OCI-LY7 (cell line): ENCODE measurements around the gene ADCK2. TPM values are rescaled to one million over a fixed set of nuclear protein-coding genes. Genes with fewer than 3 reads are reported as not detected.

Experiments
- BruUV-seq: library from RNA; stranded (reverse); fragments of 400-500 nt; replicated peaks from 2 replicates; lab custom pipeline; 2021; lab: Mats Ljungman, UMichigan
- CTCF ChIA-PET: fragments of 300-600 bp; sonication (Branson Sonifier 250); formaldehyde crosslinking; loops from one replicate; lab custom pipeline; 2022; ENCODE audit warnings: antibody characterized with exemption; ENCODE audit not compliant: unreplicated experiment; lab: Charles Lee
- POLR2A ChIA-PET: fragments of 300-600 bp; sonication (Branson Sonifier 250); formaldehyde crosslinking; loops from one replicate; lab custom pipeline; 2022; ENCODE audit warnings: antibody characterized with exemption; lab: Charles Lee
- DNase-seq: peaks from one replicate; pipeline ENCODE4 v3.0.0-alpha.2; 2015; ENCODE audit warnings: low spot score
- H2AFZ ChIP-seq: fragments of 200-600 bp; sonication (generic), shearing (Covaris generic); 2 replicates; pipeline ENCODE4 v1.6.1; 2014; ENCODE audit warnings: mild to moderate bottlenecking, antibody characterized with exemption, low read length, moderate library complexity
- H3K27ac ChIP-seq: fragments of 200-600 bp; sonication (generic); 2 replicates; pipeline ENCODE4 v1.5.1; 2014; ENCODE audit warnings: mixed run types, low read depth, mild to moderate bottlenecking, moderate library complexity, low read length, inconsistent platforms; ENCODE audit not compliant: poor library complexity, severe bottlenecking
- H3K36me3 ChIP-seq: fragments of 200-600 bp; sonication (generic); 2 replicates; pipeline ENCODE4 v1.6.1; 2014; ENCODE audit warnings: mild to moderate bottlenecking, antibody characterized with exemption, low read length, moderate library complexity, mixed read lengths; ENCODE audit not compliant: insufficient read depth
- H3K4me1 ChIP-seq: fragments of 200-600 bp; sonication (generic); 2 replicates; pipeline ENCODE4 v1.5.1; 2014; ENCODE audit warnings: mild to moderate bottlenecking, low read length; ENCODE audit not compliant: insufficient read depth, poor library complexity, severe bottlenecking
- H3K4me2 ChIP-seq: fragments of 200-600 bp; sonication (generic); 2 replicates; pipeline ENCODE4 v1.6.1; 2014; ENCODE audit warnings: mild to moderate bottlenecking, low read length
- H3K4me3 ChIP-seq: fragments of 200-600 bp; sonication (generic); 2 replicates; pipeline ENCODE4 v1.5.1; 2014; ENCODE audit warnings: mild to moderate bottlenecking, low read depth, low read length; ENCODE audit not compliant: poor library complexity, severe bottlenecking
- H3K79me2 ChIP-seq: fragments of 200-600 bp; sonication (generic); 2 replicates; pipeline ENCODE4 v1.6.1; 2016; ENCODE audit warnings: low read depth, mild to moderate bottlenecking, low read length, moderate library complexity, mixed read lengths; ENCODE audit not compliant: insufficient read depth
- H3K9me2 ChIP-seq: fragments of 200-600 bp; sonication (generic); 2 replicates; pipeline ENCODE4 v1.6.1; 2016; ENCODE audit warnings: mild to moderate bottlenecking, low read length, mixed read lengths; ENCODE audit not compliant: insufficient read depth
- H3K9me3 ChIP-seq: fragments of 200-600 bp; sonication (generic); 2 replicates; pipeline ENCODE4 v1.6.1; 2014; ENCODE audit warnings: mild to moderate bottlenecking, mixed run types, low read length, mixed read lengths
- H4K20me1 ChIP-seq: fragments of 200-600 bp; sonication (generic); 2 replicates; pipeline ENCODE4 v1.6.1; 2014; ENCODE audit warnings: mild to moderate bottlenecking, antibody characterized with exemption, low read length, moderate library complexity, mixed read lengths; ENCODE audit not compliant: insufficient read depth
- EZH2phosphoT487 ChIP-seq: fragments of 200-600 bp; sonication (generic); IDR thresholded peaks from 2 replicates; pipeline ENCODE4 v1.6.1; 2018; ENCODE audit warnings: low read depth, borderline replicate concordance, mild to moderate bottlenecking, mixed run types, antibody characterized with exemption, low read length, moderate library complexity, mixed read lengths
- intact Hi-C: fragments of 100-400 bp; cut with micrococcal nuclease; formaldehyde crosslinking; loops from one replicate; pipeline ENCODE4 v1.10.0; 2022; ENCODE audit not compliant: unreplicated experiment
- total RNA-seq, 2 experiments: library from RNA; depleted of rRNA in 1 of 2; stranded (reverse); fragments of >200 nt in 1 of 2; shearing (Covaris generic) in 1 of 2; gene quantifications; 2 replicates each; pipeline ENCODE4 v1.2.3, GENCODE V29; 2014 to 2022
- TF ChIP-seq, protein P1 (sequence below): fragments of 200-600 bp; sonication (generic); conservative IDR thresholded peaks from 2 replicates; pipeline ENCODE4 v1.5.1; 2014; ENCODE audit warnings: mild to moderate bottlenecking, antibody characterized with exemption, low read length, moderate library complexity, mixed read lengths

Gene ADCK2
- total RNA-seq, 2 experiments from 2014 or later = 45.8 to 60.2 TPM

DNA sequence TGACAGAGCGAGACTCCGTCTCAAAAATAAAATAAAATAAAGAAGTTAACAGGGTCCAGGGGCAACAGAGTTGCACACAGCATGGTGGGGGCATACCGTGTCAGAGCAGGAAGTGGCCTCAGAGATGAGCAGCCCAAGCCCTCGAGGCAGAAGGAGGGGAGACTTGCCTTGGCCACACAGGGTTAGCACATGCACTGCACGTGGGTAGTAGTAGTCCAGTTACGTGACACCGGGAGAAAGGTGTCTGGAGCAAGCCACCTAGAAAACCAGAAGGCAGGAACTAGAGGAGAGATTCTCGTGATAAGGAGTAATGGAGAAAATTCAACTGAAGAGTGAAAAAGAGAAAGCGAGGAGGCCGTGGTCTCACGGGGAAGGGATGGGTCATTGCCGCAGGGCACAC is 22.4 kb upstream of the ADCK2 start:
- Histone ChIP-seq H3K27ac (no peak overlapping the region), H3K79me2 (no peaks in the 10 kb centered on the region), H3K4me1 (peaks cover 9% of the 10 kb centered on the region), H3K4me3 (no peak overlapping the region), H3K9me2 (no peaks in the 10 kb centered on the region), H3K9me3 (no peaks in the 10 kb centered on the region), H3K36me3 (no peaks in the 10 kb centered on the region), H4K20me1 (no peaks in the 10 kb centered on the region), H3K4me2 (no peak overlapping the region), H2AFZ (no peak overlapping the region)
- DNase-seq = no peak
- no TSS peak for BruUV-seq
- ChIA-PET CTCF (no interaction called here), POLR2A (interaction anchor here (0.6 kb wide), 1 partner anchor 35 kb away, joined by 3 read pairs; no protein-coding TSS in a partner anchor)
- TF ChIP-seq, protein P1, sequence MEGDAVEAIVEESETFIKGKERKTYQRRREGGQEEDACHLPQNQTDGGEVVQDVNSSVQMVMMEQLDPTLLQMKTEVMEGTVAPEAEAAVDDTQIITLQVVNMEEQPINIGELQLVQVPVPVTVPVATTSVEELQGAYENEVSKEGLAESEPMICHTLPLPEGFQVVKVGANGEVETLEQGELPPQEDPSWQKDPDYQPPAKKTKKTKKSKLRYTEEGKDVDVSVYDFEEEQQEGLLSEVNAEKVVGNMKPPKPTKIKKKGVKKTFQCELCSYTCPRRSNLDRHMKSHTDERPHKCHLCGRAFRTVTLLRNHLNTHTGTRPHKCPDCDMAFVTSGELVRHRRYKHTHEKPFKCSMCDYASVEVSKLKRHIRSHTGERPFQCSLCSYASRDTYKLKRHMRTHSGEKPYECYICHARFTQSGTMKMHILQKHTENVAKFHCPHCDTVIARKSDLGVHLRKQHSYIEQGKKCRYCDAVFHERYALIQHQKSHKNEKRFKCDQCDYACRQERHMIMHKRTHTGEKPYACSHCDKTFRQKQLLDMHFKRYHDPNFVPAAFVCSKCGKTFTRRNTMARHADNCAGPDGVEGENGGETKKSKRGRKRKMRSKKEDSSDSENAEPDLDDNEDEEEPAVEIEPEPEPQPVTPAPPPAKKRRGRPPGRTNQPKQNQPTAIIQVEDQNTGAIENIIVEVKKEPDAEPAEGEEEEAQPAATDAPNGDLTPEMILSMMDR = no peak
- TF ChIP-seq EZH2phosphoT487 = no peak
- intact Hi-C loops = no loop called here

DNA sequence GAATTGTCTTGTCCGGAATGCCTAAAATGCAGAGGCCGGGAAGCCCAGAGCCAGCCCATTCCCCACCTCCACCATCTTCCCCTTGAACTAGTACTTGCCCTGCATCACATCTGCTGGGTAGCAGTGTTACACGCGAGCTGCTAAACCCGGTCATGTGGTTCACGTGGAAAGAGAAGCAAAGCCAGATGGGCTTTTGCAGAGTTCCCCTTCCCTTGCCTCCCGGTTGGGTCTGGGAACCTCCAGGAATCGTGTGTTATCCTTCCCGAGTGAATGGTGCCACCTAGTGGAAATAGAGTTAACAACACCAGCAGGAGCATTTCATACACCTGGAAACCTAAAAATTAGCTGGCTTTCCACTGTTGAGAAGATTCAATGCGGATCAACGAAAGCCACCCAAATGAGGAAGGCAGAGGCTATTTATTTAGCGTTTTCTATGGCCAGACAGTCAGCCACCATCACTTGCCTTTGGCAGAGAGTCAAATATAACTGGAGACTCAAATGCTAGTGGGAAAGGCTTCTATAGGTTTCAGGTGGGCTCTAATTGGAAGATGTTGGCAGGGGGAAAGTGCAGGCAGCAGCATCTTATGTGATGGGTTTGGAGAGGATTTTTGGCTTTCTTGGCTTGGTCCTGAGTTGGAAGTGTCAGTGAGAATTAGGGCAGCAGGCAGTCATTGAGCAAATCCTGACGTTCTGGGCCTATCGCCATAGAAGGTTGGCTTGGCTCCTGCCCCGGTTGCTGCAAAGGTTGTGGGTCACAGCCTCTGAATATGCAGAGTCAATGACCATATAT is 19.2 kb upstream of the ADCK2 start:
- Histone ChIP-seq H3K27ac (no peak overlapping the region), H2AFZ (no peak overlapping the region), H3K36me3 (no peaks in the 10 kb centered on the region), H3K9me3 (no peaks in the 10 kb centered on the region), H3K4me2 (no peak overlapping the region), H3K4me3 (no peak overlapping the region), H3K79me2 (no peaks in the 10 kb centered on the region), H4K20me1 (no peaks in the 10 kb centered on the region), H3K9me2 (no peaks in the 10 kb centered on the region), H3K4me1 (peaks cover 9% of the 10 kb centered on the region)
- DNase-seq = peak; percentile 59
- no TSS peak for BruUV-seq
- POLR2A ChIA-PET = interaction anchor here (0.7 kb wide), 1 partner anchor 917 kb away, joined by 3 read pairs; no protein-coding TSS in a partner anchor
- intact Hi-C loops = loop anchor here (1.0 to 2.0 kb wide), 2 partner anchors 135 to 175 kb away; partner anchors contain the start of gene MKRN1
- TF ChIP-seq EZH2phosphoT487 = no peak
- TF ChIP-seq, protein P1 = peak; percentile 95
- CTCF ChIA-PET = no interaction called here

DNA sequence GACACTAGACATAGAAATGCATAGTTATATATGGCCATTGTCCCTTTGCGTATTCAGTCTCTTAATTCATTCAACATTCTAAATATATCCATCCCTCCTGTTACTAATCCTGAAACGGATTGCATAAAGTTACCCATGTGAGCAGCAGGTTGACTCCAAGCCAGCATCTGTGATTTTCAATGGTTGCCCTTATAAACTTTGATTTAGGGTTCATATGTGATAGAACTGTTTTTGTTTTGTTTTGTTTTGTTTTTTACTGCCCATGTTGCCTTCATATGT is 18.7 kb upstream of the ADCK2 start:
- Histone ChIP-seq H3K27ac (no peak overlapping the region), H3K9me3 (no peaks in the 10 kb centered on the region), H4K20me1 (no peaks in the 10 kb centered on the region), H3K4me3 (no peak overlapping the region), H3K9me2 (no peaks in the 10 kb centered on the region), H3K4me2 (no peak overlapping the region), H3K4me1 (peaks cover 9% of the 10 kb centered on the region), H3K79me2 (no peaks in the 10 kb centered on the region), H3K36me3 (no peaks in the 10 kb centered on the region), H2AFZ (no peak overlapping the region)
- no peak for TF ChIP-seq EZH2phosphoT487
- TF ChIP-seq, protein P1 = no peak
- ChIA-PET POLR2A (no interaction called here), CTCF (no interaction called here)
- BruUV-seq = no TSS peak
- DNase-seq = no peak
- intact Hi-C loops = no loop called here
